Measurements from ENCODE around the gene NPAS2. TPM values are rescaled to one million over a fixed set of nuclear protein-coding genes. Genes with fewer than 3 reads are reported as not detected.

The NPAS2 gene
- total RNA-seq, 1 donor from 2014 or later, result 11.4 TPM

- ATAC-seq, result peak; percentile 17
- no peak for DNase-seq
- intact Hi-C loops (cut with DNase I), result no loop called here
- Histone ChIP-seq H3K4me3 (no peak overlapping the region), H3K4me1 (peaks cover 15% of the 10 kb centered on the region), H3K27me3 (no peaks in the 10 kb centered on the region), H3K9me3 (no peaks in the 10 kb centered on the region), H3K36me3 (no peaks in the 10 kb centered on the region), H3K27ac (no peak overlapping the region)
- TF ChIP-seq CTCF (IDR thresholded peaks at IDR 0.05), result no peak
These were observed 139.4 kb downstream of the NPAS2 start for GRCh38 chr2:100959225-100959880.

GRCh38 chr2:100960688-100961087 is 140.7 kb downstream of the NPAS2 start:
- no peaks in the 10 kb centered on the region for H3K36me3 ChIP-seq
- H3K9me3 ChIP-seq, result no peaks in the 10 kb centered on the region
- DNase-seq (no peak), ATAC-seq (no peak)
- no peak for TF ChIP-seq CTCF (IDR thresholded peaks at IDR 0.05)
- intact Hi-C loops (cut with DNase I), result no loop called here
- H3K4me1 ChIP-seq, result peaks cover 15% of the 10 kb centered on the region
- H3K27ac ChIP-seq, result no peak overlapping the region
- no peak overlapping the region for H3K4me3 ChIP-seq
- no peaks in the 10 kb centered on the region for H3K27me3 ChIP-seq

DNA sequence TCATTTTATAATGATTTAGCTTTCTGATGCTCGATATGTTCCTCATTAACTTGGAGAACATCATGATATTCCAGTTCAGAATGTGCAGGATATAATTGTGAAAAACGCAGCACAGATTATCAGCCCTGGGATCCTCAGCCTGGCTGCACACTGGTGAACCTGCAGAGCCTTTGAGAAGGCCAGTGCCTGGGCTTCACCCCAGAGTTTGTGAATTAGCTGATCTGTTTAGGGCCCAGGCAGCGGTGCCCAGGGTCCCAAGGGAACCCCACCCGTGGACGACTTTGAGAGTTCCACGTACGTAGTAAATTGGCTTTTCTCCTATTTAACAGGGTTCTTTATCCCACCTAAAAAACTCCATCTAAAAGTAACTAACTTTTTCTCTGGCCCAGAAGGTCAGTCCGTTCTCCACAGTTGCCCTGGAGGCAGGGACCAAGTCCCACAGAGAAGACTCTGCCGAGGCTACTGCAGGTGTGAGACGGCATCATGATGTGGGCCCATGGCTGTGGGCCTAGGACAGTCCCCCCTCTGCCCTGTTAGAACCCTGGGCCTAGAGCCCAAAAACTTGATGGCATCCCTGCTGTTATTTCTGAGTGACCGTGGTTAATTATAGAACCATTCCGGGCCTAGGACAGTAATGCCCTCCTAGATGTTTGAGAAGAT is 142.6 kb downstream of the NPAS2 start:
- no peaks in the 10 kb centered on the region for H3K9me3 ChIP-seq
- peaks cover 9% of the 10 kb centered on the region for H3K4me1 ChIP-seq
- DNase-seq (peak; percentile 21), ATAC-seq (no peak)
- H3K4me3 ChIP-seq, result no peak overlapping the region
- no peak for TF ChIP-seq CTCF (IDR thresholded peaks at IDR 0.05)
- H3K27me3 ChIP-seq, result no peaks in the 10 kb centered on the region
- no peak overlapping the region for H3K27ac ChIP-seq
- intact Hi-C loops (cut with DNase I), result no loop called here
- no peaks in the 10 kb centered on the region for H3K36me3 ChIP-seq

DNA sequence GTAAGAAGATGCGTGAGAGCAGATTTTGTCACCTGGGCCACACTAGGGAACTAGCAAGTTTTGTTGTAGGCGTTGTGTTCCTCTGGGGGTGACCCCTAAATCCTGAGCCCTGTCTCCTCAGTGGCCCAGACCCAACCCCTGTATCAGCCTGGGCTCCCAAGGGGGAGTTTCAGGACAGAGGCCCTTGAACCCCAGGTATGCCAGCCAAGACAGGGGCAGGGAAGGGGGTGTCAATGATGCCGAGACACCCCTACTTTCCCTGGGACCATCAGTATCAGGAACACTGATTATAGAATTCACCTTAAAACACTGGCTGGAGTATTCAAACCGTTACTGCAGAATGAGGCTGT is 143.1 kb downstream of the NPAS2 start:
- H3K4me1 ChIP-seq, result peaks cover 6% of the 10 kb centered on the region
- intact Hi-C loops (cut with DNase I), result no loop called here
- H3K9me3 ChIP-seq, result no peaks in the 10 kb centered on the region
- no peak overlapping the region for H3K27ac ChIP-seq
- no peak for TF ChIP-seq CTCF (IDR thresholded peaks at IDR 0.05)
- no peak for ATAC-seq
- H3K36me3 ChIP-seq, result no peaks in the 10 kb centered on the region
- no peaks in the 10 kb centered on the region for H3K27me3 ChIP-seq
- H3K4me3 ChIP-seq, result no peak overlapping the region
- peak; percentile 11 for DNase-seq

DNA sequence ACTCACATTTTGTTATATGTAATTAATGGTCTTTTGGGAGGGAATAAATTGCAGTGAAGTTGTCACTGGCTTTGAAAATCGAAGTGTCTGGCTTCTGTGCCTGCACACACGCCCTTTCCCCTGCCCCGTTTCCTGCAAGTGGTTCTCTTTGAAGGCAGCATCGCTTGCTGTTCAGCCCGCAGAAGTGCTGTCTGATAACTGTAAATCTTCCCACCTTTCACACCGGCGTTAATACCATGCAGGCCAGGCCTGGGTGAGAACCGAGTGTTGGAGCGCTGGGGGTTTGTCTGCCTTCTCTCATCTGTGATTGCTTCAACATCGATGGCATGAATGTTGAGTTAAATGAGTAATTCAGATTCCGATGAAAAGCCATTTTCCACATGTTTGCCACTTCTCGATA is 144.3 kb downstream of the NPAS2 start:
- H3K27ac ChIP-seq, result no peak overlapping the region
- no peak overlapping the region for H3K4me3 ChIP-seq
- H3K4me1 ChIP-seq, result no peaks in the 10 kb centered on the region
- ATAC-seq (no peak), DNase-seq (peak; percentile 25)
- no peaks in the 10 kb centered on the region for H3K36me3 ChIP-seq
- no peak for TF ChIP-seq CTCF (IDR thresholded peaks at IDR 0.05)
- no peaks in the 10 kb centered on the region for H3K27me3 ChIP-seq
- intact Hi-C loops (cut with DNase I), result no loop called here
- H3K9me3 ChIP-seq, result no peaks in the 10 kb centered on the region

Measured in upper lobe of right lung (tissue), 1 donor.